HG02763 (cell line): Measurements from ENCODE around the gene EEFSEC.

ENCODE experiments used
- ATAC-seq: cut with Tn5 transposase; IDR thresholded peaks from one replicate; pipeline ENCODE4 v1.9.1; 2021; ENCODE audit warnings: mild to moderate bottlenecking, moderate library complexity; ENCODE audit not compliant: unreplicated experiment

EEFSEC gene

DNA sequence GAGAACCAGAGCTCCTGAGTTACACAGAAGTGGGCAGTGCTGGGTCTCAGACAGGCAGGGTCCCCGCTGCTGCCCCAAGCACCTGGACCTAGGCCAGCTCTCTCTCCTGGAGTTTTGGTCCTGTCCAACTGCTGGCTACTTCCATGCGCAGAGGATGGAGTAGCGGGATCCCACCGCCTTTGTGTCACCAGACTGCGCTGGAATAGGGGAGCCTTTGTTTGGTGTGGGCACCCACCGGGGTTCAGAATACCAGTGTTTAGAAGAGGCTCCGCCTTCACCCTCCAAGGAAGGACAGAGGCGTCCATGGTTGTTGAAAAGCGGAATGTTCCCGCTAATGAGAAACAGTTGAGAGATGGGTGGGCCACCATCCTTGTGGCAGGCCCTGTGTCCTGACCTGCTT is 159.0 kb downstream of the EEFSEC start:
- ATAC-seq: no peak

DNA sequence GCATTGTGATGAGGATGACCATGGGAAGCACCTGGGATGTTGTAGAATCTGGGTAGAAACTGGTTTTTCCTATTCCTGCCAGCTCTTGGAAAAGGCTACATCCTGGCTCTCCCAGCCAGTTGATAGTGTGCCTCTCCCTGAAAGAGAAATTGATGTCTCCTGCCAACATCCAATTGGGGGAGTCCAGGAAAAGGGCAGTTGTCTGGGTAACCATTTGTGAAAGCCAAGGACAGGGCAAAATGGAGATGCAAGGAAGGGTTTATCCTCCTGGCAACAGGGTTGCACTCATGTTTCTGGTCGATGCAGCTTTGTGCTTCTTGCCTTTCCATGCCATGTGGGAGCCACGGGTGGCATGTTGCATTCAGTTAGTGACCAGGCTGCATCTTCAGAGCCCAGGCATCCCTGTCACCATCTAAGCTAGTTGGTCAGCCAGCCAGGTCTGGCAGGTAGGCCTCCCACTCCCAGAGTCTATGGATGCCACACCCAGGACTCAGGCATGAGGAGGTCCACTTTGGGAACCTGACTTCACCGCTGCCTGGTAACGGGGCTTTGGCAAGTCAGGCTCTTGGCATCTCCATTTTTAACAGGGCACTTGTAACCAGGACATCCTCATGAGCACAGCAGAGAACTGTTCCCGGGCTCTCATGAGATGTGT is 159.9 kb downstream of the EEFSEC start:
- no peak for ATAC-seq

DNA sequence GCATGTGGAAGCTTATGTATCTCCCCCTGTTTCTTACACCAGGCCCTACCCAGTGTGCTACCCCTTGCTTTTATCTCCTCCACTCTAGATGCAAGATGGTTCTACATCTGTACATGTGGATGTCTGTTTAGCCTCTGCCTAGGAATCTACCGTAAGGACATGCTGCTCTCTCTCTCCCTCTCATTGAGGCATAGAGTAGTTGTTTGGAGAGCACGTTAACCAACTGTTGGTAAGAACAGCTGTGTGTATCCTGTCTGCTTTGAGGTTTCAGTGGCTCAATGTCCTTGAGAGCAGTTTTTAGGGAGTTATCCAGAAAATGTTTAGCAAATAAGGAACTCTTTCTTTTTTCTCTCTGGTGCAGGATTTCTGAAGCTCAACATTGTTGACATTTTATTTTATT is 160.7 kb downstream of the EEFSEC start:
- ATAC-seq: no peak

DNA sequence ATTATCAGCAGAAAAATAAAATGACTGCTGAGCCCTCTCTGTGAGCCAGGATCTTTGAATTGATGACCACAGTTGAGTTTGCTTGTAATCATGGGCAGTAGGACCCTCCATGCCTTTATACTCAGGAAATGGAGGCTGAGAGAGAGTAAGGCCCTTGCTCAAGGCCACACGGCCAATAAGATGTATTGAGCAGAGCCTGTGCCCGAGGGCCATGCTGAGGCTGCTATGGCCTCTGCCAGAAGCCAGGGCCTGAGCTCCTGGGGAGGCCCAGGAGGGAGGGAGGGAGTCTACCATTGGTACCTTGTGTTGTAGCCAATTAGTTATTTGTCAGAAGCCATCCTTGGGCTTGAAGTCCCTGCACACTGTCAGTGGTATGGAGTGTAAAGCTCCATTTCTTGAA is 162.0 kb downstream of the EEFSEC start:
- no peak for ATAC-seq

DNA sequence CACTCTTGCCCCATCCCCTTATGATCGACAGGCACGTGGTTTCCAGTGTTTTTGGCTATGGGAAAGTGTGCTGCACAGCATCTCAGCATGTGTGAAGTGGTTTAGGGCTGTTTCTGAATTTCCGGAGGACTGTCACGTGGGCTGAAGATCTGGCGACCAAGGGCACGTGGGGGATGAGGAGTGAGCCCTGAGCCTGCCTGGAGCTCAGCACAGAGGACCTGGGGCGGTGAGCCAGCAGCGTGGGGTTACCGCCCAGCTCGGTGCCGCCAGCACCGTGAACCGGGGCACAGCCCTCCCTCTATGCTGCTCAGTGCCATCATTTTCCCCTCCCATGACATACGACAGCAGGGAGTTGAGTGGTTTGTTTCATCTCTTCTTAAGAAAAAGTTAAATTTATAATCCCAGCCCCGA is 163.2 kb downstream of the EEFSEC start:
- ATAC-seq: no peak

DNA sequence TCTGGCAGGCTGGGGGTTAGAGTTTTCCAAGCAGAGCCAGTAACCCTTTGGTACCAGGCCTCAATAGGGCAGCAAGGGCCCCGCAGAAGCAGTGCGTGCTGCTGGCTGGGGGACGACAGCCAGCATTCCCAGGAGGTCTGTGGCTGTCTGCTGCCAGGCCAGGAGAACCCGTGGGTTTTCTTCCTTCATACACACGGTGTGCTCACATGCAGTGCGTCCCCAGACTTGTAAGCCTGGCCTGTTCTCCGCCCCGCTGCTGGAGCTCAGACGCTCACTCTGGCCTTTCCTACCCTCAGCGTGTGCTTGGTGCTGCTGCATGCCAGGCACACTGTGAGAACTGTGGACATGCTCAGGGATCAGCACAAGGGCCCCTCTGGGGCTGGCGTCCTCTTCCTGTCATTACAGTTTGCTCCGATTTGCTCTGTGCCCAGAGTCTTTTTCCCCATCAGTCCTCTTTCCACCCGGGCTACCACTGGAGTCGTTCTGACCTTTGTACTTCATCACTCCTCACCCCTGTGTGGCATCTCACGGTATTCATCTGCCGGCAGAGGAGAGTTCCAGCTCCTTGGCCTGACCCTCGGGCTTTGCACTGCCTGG is 163.9 kb downstream of the EEFSEC start:
- no peak for ATAC-seq

DNA sequence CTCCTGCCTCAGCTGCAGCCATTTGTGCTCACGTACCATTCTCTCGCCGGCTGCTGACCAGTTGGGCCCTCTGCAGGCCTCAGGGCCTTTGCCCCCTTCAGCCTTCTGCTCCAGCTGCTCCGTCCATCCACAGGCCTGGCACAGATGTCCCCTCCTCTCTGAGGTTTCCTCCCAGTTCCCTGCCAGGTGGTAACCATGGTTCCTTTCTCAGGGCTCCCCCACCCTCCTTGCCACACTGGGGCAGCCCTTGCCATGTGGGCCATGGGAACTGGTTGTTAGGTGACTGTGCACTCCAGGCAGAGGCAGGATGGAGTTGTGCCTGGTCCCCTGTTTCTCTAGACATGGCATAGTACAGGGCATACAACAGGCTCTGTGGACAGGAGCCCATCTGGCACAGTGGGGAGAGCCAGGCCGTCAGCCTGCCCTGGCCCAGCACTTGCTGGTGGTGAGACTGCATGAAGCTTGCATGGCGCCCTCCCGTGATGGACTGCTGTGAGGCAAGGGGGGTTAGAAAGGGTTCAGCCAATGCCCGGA is 164.5 kb downstream of the EEFSEC start:
- no peak for ATAC-seq

DNA sequence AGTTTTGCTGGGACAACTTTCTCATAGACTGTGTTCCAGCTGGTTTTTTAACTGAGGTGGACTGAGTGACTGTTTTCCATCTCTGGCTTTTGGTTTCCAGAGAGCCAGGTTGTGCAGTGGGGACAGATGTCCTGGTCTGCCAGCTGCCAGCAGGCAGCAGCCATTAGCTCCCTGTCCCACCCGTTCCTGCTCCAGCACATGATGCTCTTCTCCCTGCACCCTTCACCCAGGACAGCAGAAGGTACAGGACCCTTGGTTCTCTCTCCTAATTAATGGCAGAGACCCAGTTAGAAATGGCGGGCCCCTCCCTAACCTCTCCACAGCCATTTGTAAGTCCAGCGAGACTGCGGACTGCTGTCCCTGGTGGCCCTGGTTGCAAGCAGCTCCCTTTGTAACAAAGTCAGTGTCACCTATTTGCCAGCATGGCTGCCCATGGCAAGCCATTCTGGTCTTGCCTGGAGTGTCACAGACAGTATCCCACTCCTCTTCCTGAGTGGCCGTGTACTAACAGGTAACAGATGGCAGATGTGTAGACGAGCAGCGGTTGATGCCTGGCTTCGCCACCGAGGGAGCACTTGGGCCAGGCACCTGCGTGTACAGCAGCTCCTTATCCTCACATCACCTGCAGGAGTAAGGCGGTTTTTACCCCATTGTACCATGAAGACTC is 165.1 kb downstream of the EEFSEC start:
- no peak for ATAC-seq

DNA sequence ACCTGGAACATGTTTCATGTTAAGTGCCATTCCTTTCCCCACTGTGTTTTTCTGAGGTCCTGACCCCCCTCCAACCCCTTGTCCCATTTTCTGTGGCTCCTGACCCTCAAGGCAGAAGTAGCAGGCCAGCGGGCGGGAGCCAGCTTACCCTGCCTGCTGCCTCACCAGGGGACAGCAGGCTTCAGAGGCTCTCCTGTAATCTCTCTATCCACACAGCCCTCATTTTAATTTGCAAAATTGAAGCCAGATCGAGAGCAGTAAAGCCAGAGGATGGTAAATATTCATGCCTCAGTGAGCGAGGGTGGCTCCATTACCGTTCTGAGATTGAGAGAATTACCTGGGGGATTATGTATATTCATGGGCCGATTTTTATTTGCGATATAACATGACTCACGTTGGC is 165.8 kb downstream of the EEFSEC start:
- ATAC-seq: no peak

DNA sequence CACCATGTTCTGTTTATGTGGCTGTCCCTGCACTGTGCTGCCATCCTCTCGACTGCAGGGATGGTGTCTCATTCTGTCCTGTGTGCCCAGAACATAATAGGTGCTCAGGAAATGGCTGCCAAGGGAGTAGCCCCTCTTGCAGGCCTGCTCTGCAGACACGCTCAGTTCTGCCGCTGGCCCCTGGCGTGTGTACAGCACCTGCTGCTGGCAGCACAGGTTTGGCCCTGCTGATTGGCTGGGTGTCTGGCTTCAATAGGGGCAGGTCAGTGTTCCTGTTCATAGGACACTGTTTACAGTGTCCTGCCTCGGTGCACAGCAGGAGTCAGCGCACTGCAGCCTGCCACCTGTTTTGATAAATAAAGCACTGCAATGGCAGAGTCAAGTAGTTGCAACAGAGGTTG is 166.5 kb downstream of the EEFSEC start:
- ATAC-seq: no peak

DNA sequence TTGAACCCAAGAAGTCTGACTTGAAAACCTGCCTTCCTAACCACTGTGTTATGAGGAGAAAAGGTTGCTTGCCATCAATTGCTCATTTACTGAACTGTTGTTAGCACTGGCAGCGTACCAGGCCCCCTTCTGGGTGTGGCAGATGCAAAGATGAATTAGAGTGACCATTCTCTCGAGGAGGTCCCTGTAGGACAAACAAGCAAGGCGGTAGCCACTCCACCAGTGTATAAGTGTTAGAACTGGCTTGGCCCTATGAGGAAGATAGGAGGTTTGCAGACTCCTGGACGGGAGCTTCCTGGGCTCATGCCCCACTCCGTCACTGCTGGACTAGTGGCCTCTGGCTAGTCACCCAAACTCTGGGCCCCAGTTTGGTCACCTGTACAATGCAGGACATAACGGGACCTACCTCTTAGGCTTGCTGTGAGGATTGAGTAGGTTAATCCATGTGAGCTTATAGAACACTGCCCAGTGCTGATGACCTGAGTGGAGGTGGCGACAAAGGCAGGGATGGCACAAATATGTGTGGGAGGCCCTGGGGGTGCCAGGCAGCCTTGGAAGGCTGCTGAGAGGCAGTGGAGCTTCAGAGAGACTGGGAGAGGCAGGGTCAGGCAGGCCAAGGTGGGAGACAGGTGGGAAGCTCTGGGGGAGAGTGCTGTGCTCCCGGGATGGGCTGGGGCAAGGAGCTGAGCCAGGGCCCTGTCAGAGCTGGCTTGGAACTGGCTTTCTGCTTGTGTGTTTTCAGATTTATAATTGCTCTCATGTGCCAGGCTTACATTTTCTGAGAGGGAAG is 167.5 kb downstream of the EEFSEC start:
- no peak for ATAC-seq

DNA sequence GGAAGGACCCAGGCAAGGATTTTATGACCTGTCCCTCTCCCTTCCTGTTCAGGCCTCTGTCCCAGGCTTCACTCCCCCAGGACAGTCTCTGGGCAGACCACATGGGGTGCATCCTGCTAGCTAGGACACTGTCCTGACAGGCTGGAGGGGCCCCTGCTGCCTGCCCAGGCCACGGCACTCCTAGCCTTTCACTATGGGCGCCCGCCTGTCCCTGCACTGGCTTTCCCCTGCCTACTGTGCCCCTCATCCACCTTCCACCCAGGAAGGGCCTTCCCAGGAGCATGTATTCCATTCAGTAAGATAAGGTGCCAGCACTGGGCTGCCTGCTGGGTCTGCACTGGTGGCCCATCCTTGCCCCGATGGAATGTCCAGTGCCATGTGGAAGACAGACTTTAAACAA is 168.1 kb downstream of the EEFSEC start:
- ATAC-seq: no peak

DNA sequence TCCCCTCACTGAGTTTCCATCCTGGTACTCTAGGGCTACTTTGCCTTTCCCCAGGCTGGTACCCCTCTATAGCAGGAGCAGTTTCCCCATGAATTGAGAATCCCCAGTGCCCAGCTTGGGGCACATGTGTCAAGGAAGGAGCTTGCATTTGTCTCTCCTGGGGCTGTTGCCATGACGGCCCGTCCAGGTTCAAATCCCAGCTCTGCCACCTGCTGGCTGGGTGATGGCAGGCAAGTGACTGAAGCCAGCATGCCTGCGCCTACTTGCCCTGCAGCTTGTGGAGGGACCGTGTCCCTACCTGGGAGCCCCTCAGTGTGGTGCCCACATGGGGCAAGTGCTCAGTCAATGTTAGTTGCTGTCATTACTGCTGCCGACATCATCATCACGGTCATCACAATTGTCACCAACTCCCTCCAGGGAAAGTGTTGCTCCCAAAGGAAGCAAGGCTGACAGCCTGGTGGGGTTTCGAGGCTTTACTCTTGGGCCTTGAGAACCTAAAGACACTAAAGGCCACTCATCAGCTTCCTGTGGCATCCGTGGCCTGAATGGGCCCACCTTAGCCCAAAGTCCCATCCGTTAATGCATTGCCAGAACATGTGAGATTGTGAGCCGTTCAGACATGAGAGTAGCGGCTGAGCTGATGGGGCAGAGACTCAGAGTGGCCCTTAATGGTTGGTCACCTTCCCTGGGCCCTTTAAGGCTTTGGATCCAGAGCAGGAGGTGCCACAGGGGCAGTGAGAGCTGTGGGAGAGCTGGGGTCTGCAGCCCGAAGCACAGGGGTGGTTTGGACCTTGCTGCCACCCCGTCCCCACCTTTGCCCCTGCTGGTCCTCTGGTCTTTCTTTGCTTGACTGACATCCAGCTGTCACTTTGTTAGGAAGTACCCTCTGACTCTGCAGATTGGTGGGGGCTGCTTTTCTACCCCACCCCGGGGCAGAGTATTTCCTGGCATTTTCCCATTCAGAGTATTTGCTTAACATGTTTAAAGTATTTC is 169.0 kb downstream of the EEFSEC start:
- ATAC-seq: no peak

DNA sequence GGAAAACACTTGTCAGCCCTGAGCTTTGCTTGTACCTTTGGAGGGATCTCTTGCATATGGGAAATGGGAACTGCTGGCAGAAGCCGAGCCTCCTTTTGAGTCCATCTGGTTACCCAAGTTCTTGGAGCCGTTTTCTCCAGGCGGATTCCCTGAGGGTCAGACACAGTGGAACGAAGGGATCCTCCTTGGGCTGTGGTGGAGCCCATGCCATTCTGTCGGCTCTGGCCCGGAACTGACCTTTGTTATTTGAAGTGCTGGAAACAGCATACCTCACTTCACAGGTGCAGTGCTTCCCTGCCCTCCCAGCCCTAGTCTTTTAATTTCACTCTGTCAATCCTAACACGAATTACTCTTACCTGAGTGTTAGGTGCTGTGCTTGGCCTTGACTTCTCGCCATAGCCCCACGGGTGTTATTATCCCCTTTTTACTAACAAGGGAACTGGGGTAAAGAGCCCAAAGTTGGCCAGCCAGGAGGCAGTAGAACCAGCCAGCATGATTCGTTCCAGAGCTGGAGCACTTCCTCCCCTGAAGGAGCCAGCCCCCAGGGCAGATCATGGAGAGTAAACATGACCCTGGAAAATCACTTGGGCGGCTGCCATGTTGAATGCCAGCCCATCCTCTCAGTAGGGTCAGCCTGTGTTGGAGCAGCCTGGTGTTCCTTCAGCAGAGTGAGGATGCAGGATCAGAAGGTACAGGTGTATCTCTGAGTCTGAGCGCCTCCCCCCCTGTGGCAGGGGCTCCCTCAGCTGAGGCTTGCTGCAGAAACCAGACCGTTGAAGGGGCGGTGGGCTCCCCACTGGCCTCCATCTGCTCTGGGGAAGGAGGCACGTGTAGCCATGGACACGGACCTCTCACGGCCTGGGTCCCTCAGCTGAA is 170.2 kb downstream of the EEFSEC start:
- ATAC-seq: no peak

DNA sequence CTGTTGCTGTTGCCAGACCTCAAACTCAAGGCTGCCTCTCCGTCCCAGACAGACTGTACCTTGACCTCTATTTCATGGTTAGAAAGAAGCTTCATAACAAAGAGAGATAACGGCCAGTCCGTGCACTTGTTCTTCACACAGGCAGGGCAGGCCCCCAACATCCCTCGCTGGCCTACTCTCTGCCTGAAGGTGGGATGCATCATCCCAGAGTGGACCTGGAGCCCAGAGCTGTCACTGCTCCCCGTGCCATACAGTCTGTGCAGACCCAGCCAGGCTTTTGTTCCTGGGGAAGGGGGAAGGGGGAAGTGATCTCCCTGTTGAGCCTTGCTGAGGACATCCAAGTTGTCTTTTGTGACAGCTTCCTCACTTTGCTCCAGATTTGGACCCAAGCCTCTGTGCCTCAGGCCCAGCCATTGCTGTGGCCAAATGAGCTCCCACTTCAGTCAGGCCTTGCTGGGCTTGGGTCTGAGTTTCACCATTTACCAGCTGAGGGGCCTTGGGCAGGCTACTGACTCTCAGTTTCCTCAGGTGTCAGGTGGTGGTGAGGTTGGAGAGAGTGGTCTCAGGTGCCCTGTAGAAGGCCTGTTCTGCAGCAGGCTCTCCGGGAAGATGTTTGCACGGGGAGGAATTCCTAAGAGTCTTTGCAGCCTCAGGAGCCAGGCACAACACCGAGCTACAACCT is 171.8 kb downstream of the EEFSEC start:
- ATAC-seq: no peak

DNA sequence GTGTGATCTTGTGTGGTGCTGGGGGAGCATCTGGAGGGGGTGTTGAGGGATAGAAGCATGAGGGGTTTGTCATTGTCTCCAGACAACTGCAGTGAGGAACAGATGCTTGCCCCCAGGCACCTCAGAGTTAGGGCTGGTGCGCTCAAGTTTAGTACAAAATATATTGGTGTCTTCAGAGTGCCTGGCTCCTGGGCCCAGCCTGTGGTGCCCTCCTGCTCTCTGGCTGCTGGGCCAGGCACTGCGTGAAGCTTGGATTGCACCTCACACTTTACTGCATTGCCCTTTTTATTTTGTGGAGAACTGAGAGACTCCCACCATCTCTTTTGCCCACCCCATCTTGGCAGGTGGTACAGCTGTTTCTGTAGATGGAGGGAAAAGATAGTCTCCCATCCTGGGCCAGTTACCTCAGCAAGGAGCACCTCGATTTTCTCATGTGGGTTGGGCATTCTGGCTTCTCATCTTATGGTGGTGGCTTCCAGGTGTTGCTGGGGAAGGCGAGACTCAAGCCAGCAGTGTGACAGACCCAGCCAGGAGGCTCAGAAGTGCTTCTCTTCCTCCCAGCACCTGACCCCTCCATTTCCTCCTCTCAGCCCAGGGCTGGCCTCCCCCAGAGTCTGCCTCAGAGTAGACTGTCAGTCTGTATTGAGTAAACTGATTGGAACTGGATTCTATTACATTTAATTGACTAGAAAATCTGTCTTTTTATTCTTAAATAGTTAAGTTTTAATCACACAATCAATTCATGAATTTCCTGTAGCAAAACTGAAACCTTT is 173.0 kb downstream of the EEFSEC start:
- no peak for ATAC-seq

DNA sequence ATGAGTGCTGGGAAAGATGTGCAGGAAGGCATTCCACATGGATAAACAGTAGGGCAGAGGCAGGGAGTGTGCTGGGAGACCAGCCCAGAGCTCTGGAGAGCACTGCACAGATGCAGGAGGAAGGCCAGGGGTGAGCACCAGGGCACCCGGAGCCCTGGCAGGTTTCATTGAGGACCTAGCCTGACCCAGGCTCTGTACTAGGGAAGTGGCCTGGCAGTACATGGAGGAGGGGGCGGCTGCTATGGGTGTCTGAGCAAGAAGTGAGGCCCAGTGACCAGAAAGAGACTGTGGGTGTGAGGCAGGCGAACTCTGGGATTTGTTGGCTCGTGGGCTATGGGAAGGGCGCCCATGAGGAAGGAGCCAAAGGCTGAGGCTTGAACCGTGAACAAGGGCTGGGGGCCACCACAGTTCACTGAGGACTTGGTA is 174.3 kb downstream of the EEFSEC start:
- ATAC-seq: no peak
